ENCODE measurements around the gene HSF5.

The HSF5 gene

DNA sequence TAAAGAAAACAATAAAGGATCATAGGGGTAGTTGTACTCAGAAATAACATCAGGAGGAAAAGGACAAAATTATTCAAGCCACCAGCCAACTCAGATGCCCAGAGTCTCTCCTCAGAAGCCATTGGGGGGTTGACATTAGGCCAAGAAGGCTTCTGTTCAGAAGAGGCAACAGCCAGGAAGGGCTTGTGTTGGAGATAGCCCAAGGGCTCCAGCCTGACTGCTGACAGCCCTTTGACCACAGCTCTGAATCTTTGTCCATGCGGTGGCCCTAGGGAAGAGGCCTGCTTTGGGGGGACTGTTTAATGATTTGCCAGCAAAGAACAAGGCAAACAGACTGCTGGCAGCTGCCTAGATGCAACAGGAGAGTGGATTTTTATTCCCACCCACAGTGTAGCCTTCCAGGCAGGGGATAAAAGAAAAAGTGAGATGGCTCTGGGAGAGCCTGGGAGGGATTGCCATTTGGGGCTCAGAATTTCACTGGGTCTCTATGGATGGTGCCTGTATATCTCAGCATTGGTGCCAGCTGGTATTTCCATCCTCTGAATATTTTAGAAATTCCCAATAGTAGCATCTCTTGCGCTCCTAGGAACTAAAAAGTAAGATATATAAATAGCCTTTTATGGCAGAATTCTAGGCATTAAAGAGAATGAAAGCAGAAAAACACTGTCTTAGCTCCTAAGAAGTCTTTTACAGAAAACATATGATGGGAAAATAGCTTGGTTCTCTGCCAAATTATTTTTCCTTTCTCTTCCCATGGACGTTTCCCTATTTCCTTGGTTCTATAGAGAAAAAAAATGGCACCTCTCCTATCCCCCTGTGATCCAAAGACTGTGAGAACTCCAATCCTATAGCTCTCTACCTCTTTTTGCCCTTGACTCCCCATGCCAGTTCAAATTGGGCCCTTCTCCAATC lies 106.8 kb downstream of the HSF5 start:
- H3K27ac ChIP-seq: no peak overlapping the region
- no peaks in the 10 kb centered on the region for H3K9me3 ChIP-seq (ENCODE audit: low read depth, low read length)
- no peak overlapping the region for H3K4me3 ChIP-seq
- DNase-seq (ENCODE audit: low read depth, low spot score): no peak
- no peaks in the 10 kb centered on the region for H3K36me3 ChIP-seq (ENCODE audit: insufficient read depth, low read length)
- TF ChIP-seq POLR2AphosphoS5 (IDR thresholded peaks at IDR 0.05; ENCODE audit: borderline replicate concordance, low read depth, low read length) (no peak), EZH2 (IDR thresholded peaks at IDR 0.05) (no peak), FOXP2 (optimal IDR thresholded peaks at IDR 0.05; ENCODE audit: control extremely low read depth, extremely low read length, insufficient read depth) (no peak)
- H3K9ac ChIP-seq (ENCODE audit: insufficient read length): no peak overlapping the region

GRCh38 chr17:58380207-58381123 lies 107.7 kb downstream of the HSF5 start:
- no peak for DNase-seq (ENCODE audit: low read depth, low spot score)
- H3K27ac ChIP-seq: no peak overlapping the region
- H3K9me3 ChIP-seq (ENCODE audit: low read depth, low read length): no peaks in the 10 kb centered on the region
- no peak for TF ChIP-seq POLR2AphosphoS5 (IDR thresholded peaks at IDR 0.05; ENCODE audit: borderline replicate concordance, low read depth, low read length)
- no peak for TF ChIP-seq EZH2 (IDR thresholded peaks at IDR 0.05)
- TF ChIP-seq FOXP2 (optimal IDR thresholded peaks at IDR 0.05; ENCODE audit: control extremely low read depth, extremely low read length, insufficient read depth): no peak
- no peaks in the 10 kb centered on the region for H3K36me3 ChIP-seq (ENCODE audit: insufficient read depth, low read length)
- H3K9ac ChIP-seq (ENCODE audit: insufficient read length): no peak overlapping the region
- no peak overlapping the region for H3K4me3 ChIP-seq

- no peaks in the 10 kb centered on the region for H3K36me3 ChIP-seq (ENCODE audit: insufficient read depth, low read length)
- TF ChIP-seq FOXP2 (optimal IDR thresholded peaks at IDR 0.05; ENCODE audit: control extremely low read depth, extremely low read length, insufficient read depth): no peak
- no peak for TF ChIP-seq POLR2AphosphoS5 (IDR thresholded peaks at IDR 0.05; ENCODE audit: borderline replicate concordance, low read depth, low read length)
- TF ChIP-seq EZH2 (IDR thresholded peaks at IDR 0.05): no peak
- no peak overlapping the region for H3K4me3 ChIP-seq
- H3K27ac ChIP-seq: no peak overlapping the region
- no peaks in the 10 kb centered on the region for H3K9me3 ChIP-seq (ENCODE audit: low read depth, low read length)
- no peak overlapping the region for H3K9ac ChIP-seq (ENCODE audit: insufficient read length)
- no peak for DNase-seq (ENCODE audit: low read depth, low spot score)
Observed at GRCh38 chr17:58379511-58379824, 108.7 kb downstream of the HSF5 start.

- Histone ChIP-seq H3K4me3 (no peak overlapping the region), H3K9ac (ENCODE audit: insufficient read length) (no peak overlapping the region)
- TF ChIP-seq POLR2AphosphoS5 (IDR thresholded peaks at IDR 0.05; ENCODE audit: borderline replicate concordance, low read depth, low read length): no peak
- no peak for TF ChIP-seq FOXP2 (optimal IDR thresholded peaks at IDR 0.05; ENCODE audit: control extremely low read depth, extremely low read length, insufficient read depth)
- TF ChIP-seq EZH2 (IDR thresholded peaks at IDR 0.05): no peak
Observed at GRCh38 chr17:58378733-58379510, 109.3 kb downstream of the HSF5 start.

DNA sequence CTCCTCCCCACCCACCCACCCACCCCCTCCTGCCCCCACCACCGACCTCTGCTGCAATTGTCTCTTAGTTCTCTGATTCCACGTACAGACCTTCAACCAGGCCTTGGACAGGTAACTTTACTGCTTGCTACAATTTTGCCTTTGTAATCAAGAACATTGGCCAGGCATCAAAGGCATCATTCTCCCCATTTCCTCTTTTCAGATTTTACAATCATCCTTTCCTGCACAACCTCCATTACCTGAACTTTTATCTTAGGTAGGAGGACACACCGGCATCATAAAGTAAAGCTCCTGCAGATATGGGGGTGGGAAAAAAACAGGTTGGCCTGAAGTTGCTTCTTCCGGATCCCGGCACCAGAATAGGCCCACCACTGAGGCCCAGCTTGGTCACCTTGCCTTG lies 110.5 kb downstream of the HSF5 start:
- Histone ChIP-seq H3K4me3 (no peak overlapping the region), H3K9ac (ENCODE audit: insufficient read length) (no peak overlapping the region), H3K27ac (no peak overlapping the region), H3K9me3 (ENCODE audit: low read depth, low read length) (no peaks in the 10 kb centered on the region), H3K36me3 (ENCODE audit: insufficient read depth, low read length) (no peaks in the 10 kb centered on the region)
- TF ChIP-seq POLR2AphosphoS5 (IDR thresholded peaks at IDR 0.05; ENCODE audit: borderline replicate concordance, low read depth, low read length): no peak
- TF ChIP-seq FOXP2 (optimal IDR thresholded peaks at IDR 0.05; ENCODE audit: control extremely low read depth, extremely low read length, insufficient read depth): no peak
- no peak for TF ChIP-seq EZH2 (IDR thresholded peaks at IDR 0.05)
- no peak for DNase-seq (ENCODE audit: low read depth, low spot score)

More at GRCh38 chr17:58378733-58379510, 109.3 kb downstream of the HSF5 start:
- no peak overlapping the region for H3K27ac ChIP-seq
- H3K36me3 ChIP-seq (ENCODE audit: insufficient read depth, low read length): no peaks in the 10 kb centered on the region
- no peak for DNase-seq (ENCODE audit: low read depth, low spot score)
- no peaks in the 10 kb centered on the region for H3K9me3 ChIP-seq (ENCODE audit: low read depth, low read length)

GRCh38 chr17:58377093-58377601 lies 111.1 kb downstream of the HSF5 start:
- no peaks in the 10 kb centered on the region for H3K36me3 ChIP-seq (ENCODE audit: insufficient read depth, low read length)
- H3K9me3 ChIP-seq (ENCODE audit: low read depth, low read length): no peaks in the 10 kb centered on the region
- DNase-seq (ENCODE audit: low read depth, low spot score): no peak
- no peak overlapping the region for H3K4me3 ChIP-seq
- TF ChIP-seq POLR2AphosphoS5 (IDR thresholded peaks at IDR 0.05; ENCODE audit: borderline replicate concordance, low read depth, low read length): no peak
- no peak for TF ChIP-seq EZH2 (IDR thresholded peaks at IDR 0.05)
- no peak for TF ChIP-seq FOXP2 (optimal IDR thresholded peaks at IDR 0.05; ENCODE audit: control extremely low read depth, extremely low read length, insufficient read depth)
- H3K9ac ChIP-seq (ENCODE audit: insufficient read length): no peak overlapping the region
- H3K27ac ChIP-seq: no peak overlapping the region

DNA sequence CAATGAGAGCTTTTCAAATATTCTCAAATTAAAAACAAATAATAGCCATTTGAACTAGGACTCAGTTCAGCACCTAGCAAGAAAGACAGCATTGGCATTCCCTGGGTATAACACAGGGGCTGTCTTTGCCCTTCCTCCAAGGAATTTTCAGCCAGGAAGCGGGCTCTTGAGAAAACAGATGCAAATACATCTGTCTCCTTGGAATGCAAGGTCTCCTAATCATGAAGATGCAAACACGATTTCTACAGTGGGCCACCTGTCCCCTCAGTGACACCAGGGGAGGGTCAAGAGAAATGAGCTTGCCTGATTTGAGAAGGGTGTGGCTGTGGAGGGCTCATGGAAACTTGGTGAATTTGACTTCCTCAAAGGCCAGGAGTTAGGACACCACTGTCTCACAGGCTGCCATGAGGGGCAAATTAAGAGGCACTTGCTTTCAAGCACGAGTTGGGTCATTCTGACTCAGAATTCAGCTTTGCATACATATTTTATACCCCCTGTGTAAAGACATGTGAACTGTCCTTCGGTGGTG lies 111.7 kb downstream of the HSF5 start:
- H3K9me3 ChIP-seq (ENCODE audit: low read depth, low read length): no peaks in the 10 kb centered on the region
- no peak for DNase-seq (ENCODE audit: low read depth, low spot score)
- H3K4me3 ChIP-seq: no peak overlapping the region
- TF ChIP-seq FOXP2 (optimal IDR thresholded peaks at IDR 0.05; ENCODE audit: control extremely low read depth, extremely low read length, insufficient read depth) (no peak), EZH2 (IDR thresholded peaks at IDR 0.05) (no peak), POLR2AphosphoS5 (IDR thresholded peaks at IDR 0.05; ENCODE audit: borderline replicate concordance, low read depth, low read length) (no peak)
- no peaks in the 10 kb centered on the region for H3K36me3 ChIP-seq (ENCODE audit: insufficient read depth, low read length)
- H3K9ac ChIP-seq (ENCODE audit: insufficient read length): no peak overlapping the region
- no peak overlapping the region for H3K27ac ChIP-seq

Data from SK-N-MC (cell line).